A549 (cell line): ENCODE measurements around the gene CLDN6. TPM values are rescaled to one million over a fixed set of nuclear protein-coding genes. Genes with fewer than 3 reads are reported as not detected.
A peak's percentile ranks its signal among the peaks of the same experiment; 100 is the strongest.

Experiments
- CBX2 ChIP-seq: fragments of 200-600 bp; sonication (generic); IDR thresholded peaks from 2 replicates; pipeline ENCODE4 v1.6.1; 2016; ENCODE audit warnings: low read depth, mild to moderate bottlenecking, borderline replicate concordance
- CHD2 ChIP-seq: fragments of 150-350 bp; IDR thresholded peaks from 2 replicates; pipeline ENCODE4 v1.6.1; 2014; ENCODE audit warnings: low read length; ENCODE audit not compliant: partially characterized antibody
- EHF ChIP-seq: fragments of 250-450 bp; sonication (Bioruptor Pico); IDR thresholded peaks from 2 replicates; pipeline ENCODE4 v1.5.0; 2020; ENCODE audit warnings: mild to moderate bottlenecking
- FOSB ChIP-seq: fragments of 250-450 bp; sonication (Bioruptor Pico); IDR thresholded peaks from 2 replicates; pipeline ENCODE4 v1.5.0; 2020; ENCODE audit warnings: mild to moderate bottlenecking, moderate library complexity
- HDAC2 ChIP-seq: fragments of 200-600 bp; sonication (generic); IDR thresholded peaks from 2 replicates; pipeline ENCODE4 v1.6.1; 2016
- HEYL ChIP-seq: fragments of 250-450 bp; sonication (Bioruptor Pico); IDR thresholded peaks from 2 replicates; pipeline ENCODE4 v1.8.0; 2021; ENCODE audit warnings: mild to moderate bottlenecking, moderate library complexity
- JUNB ChIP-seq: fragments of >200 bp; sonication (Bioruptor Twin); formaldehyde crosslinking; IDR thresholded peaks from 2 replicates; pipeline ENCODE4 v1.6.1; 2016
- MYC ChIP-seq: IDR thresholded peaks from 2 replicates; pipeline ENCODE4 v1.6.1; 2012; ENCODE audit warnings: mild to moderate bottlenecking, inconsistent platforms, low read length, improper control_type of control experiment, borderline replicate concordance
- NR3C1 ChIP-seq: fragments of >200 bp; sonication (Bioruptor Twin); formaldehyde crosslinking; IDR thresholded peaks from 3 replicates; pipeline ENCODE4 v1.6.1; 2017
- PHF8 ChIP-seq: fragments of 200-600 bp; sonication (generic); IDR thresholded peaks from 2 replicates; pipeline ENCODE4 v1.6.1; 2016; ENCODE audit warnings: low read depth, mild to moderate bottlenecking, antibody characterized with exemption, moderate library complexity, borderline replicate concordance
- POLR2A ChIP-seq: IDR thresholded peaks from 2 replicates; pipeline ENCODE4 v1.6.1; 2012; ENCODE audit warnings: mild to moderate bottlenecking, low read length
- POLR2AphosphoS2 ChIP-seq: conservative IDR thresholded peaks from 2 replicates; pipeline ENCODE4 v1.6.1; 2012; ENCODE audit warnings: low read length, improper control_type of control experiment, inconsistent platforms
- RNF2 ChIP-seq: fragments of 200-600 bp; sonication (generic); IDR thresholded peaks from 2 replicates; pipeline ENCODE4 v1.6.1; 2016; ENCODE audit warnings: low read depth, mild to moderate bottlenecking, antibody characterized with exemption, moderate library complexity, borderline replicate concordance
- TFCP2L1 ChIP-seq: fragments of 250-450 bp; sonication (Bioruptor Pico); IDR thresholded peaks from 2 replicates; pipeline ENCODE4 v1.5.0; 2021; ENCODE audit warnings: mild to moderate bottlenecking
- ZNF302 ChIP-seq: fragments of 250-450 bp; sonication (Bioruptor Pico); IDR thresholded peaks from 2 replicates; pipeline ENCODE4 v1.9.0; 2021; ENCODE audit warnings: inconsistent platforms, mild to moderate bottlenecking, moderate library complexity
- ZSCAN20 ChIP-seq: fragments of 250-450 bp; sonication (Bioruptor Pico); IDR thresholded peaks from 2 replicates; pipeline ENCODE4 v1.8.0; 2022; ENCODE audit warnings: mild to moderate bottlenecking, moderate library complexity
- polyA plus RNA-seq, 4 experiments: library from polyadenylated mRNA; depleted of rRNA in 3 of 4; stranded (reverse); fragments of >200 nt; fragmentation: RNase III in 1 of 4; extraction: RNeasy Plus Mini Kit Qiagen cat#74134 plus additional on column Dnase treatment in 1 of 4; gene quantifications; 2 replicates in 3 of 4; 3 replicates in 1 of 4; pipeline ENCODE4 v1.2.3, GENCODE V29; 2011 to 2017
- TF ChIP-seq, protein P1 (sequence below): IDR thresholded peaks from 2 replicates; pipeline ENCODE4 v1.6.1; 2012
- TF ChIP-seq, protein P2 (sequence below): IDR thresholded peaks from 2 replicates; pipeline ENCODE4 v1.6.1; 2012; ENCODE audit warnings: low read depth, borderline replicate concordance
- TF ChIP-seq, protein P3 (sequence below): fragments of 200-600 bp; sonication (generic); IDR thresholded peaks from 2 replicates; pipeline ENCODE4 v1.6.1; 2016; ENCODE audit warnings: antibody characterized with exemption, mild to moderate bottlenecking, moderate library complexity
- TF ChIP-seq, protein P4 (sequence below): fragments of 450-650 bp; IDR thresholded peaks from 2 replicates; pipeline ENCODE4 v1.6.1; 2014; ENCODE audit warnings: antibody characterized with exemption
- TF ChIP-seq, protein P5 (sequence below): fragments of >200 bp; sonication (Bioruptor Twin); formaldehyde crosslinking; IDR thresholded peaks from 3 replicates; pipeline ENCODE4 v1.6.1; 2016
- TF ChIP-seq, protein P6 (sequence below): fragments of 150-350 bp; IDR thresholded peaks from 2 replicates; pipeline ENCODE4 v1.6.1; 2014; ENCODE audit warnings: low read depth, mild to moderate bottlenecking, low read length

The CLDN6 gene
- polyA plus RNA-seq, 2 of the 4 experiments (the other 2 are of a cell fraction), result 0.25 TPM; not detected in 1

DNA sequence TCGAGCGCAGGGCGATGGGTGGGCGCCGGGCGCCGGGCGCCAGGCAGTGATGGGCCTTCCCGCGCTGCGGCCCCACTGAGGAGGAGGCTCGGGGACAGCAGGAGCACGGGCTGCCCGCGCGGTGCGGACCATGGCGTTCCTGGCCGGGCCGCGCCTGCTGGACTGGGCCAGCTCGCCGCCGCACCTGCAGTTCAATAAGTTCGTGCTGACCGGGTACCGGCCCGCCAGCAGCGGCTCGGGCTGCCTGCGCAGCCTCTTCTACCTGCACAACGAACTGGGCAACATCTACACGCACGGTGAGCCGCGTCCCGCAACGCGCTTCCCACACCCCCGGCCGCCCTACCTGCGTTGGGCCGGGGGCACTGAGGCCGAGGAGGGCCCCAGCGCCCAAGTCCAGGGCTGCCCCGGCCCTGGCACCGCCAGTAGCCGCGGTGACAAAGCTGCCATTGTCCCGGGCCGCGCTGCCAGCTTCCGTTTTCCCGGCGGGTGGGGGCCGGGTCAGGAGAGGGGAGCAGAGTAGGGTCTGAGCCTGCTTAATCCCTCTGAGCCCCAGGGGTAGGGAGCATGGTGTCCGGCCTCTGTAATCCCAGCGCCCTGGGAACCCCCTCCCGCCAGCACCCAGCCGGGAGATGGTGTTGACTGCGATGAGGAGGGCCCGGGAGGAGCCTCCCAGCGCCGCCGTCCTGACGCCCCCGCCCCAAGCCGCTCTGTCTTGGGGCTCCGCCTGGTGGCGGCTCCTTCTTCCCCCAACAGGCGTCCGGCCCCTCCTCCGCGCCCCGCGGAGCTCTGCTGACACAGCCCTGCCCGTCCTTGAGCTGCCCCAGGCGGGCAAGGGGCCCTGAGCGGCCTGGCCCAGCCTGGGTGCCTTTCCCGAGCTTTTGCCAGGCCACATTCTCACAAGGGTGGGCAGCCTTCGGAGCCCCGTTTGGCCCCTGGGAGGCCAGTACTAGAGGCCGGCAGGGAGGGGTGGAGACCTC is 48.1 kb downstream of the CLDN6 start (continued):
- TF ChIP-seq CBX2, result no peak
- no peak for TF ChIP-seq CHD2
- TF ChIP-seq POLR2A, result no peak
- 0 out of 2 replicates have a peak, but pooled peaks have one; percentile 53 for TF ChIP-seq RNF2
- no peak for TF ChIP-seq HEYL (CRISPR knock-in tag)
- TF ChIP-seq, protein P1, sequence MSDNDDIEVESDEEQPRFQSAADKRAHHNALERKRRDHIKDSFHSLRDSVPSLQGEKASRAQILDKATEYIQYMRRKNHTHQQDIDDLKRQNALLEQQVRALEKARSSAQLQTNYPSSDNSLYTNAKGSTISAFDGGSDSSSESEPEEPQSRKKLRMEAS, result no peak
- TF ChIP-seq POLR2AphosphoS2, result no peak
- TF ChIP-seq, protein P2, sequence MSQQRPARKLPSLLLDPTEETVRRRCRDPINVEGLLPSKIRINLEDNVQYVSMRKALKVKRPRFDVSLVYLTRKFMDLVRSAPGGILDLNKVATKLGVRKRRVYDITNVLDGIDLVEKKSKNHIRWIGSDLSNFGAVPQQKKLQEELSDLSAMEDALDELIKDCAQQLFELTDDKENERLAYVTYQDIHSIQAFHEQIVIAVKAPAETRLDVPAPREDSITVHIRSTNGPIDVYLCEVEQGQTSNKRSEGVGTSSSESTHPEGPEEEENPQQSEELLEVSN, result no peak
- TF ChIP-seq, protein P3, sequence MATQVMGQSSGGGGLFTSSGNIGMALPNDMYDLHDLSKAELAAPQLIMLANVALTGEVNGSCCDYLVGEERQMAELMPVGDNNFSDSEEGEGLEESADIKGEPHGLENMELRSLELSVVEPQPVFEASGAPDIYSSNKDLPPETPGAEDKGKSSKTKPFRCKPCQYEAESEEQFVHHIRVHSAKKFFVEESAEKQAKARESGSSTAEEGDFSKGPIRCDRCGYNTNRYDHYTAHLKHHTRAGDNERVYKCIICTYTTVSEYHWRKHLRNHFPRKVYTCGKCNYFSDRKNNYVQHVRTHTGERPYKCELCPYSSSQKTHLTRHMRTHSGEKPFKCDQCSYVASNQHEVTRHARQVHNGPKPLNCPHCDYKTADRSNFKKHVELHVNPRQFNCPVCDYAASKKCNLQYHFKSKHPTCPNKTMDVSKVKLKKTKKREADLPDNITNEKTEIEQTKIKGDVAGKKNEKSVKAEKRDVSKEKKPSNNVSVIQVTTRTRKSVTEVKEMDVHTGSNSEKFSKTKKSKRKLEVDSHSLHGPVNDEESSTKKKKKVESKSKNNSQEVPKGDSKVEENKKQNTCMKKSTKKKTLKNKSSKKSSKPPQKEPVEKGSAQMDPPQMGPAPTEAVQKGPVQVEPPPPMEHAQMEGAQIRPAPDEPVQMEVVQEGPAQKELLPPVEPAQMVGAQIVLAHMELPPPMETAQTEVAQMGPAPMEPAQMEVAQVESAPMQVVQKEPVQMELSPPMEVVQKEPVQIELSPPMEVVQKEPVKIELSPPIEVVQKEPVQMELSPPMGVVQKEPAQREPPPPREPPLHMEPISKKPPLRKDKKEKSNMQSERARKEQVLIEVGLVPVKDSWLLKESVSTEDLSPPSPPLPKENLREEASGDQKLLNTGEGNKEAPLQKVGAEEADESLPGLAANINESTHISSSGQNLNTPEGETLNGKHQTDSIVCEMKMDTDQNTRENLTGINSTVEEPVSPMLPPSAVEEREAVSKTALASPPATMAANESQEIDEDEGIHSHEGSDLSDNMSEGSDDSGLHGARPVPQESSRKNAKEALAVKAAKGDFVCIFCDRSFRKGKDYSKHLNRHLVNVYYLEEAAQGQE, result no peak
- no peak for TF ChIP-seq NR3C1
- TF ChIP-seq, protein P4, sequence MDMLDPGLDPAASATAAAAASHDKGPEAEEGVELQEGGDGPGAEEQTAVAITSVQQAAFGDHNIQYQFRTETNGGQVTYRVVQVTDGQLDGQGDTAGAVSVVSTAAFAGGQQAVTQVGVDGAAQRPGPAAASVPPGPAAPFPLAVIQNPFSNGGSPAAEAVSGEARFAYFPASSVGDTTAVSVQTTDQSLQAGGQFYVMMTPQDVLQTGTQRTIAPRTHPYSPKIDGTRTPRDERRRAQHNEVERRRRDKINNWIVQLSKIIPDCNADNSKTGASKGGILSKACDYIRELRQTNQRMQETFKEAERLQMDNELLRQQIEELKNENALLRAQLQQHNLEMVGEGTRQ, result no peak
- TF ChIP-seq EHF (CRISPR knock-in tag), result no peak
- TF ChIP-seq TFCP2L1 (CRISPR knock-in tag), result 0 out of 2 replicates have a peak, but pooled peaks have one; percentile 39
- no peak for TF ChIP-seq ZSCAN20 (CRISPR knock-in tag)
- TF ChIP-seq, protein P5, sequence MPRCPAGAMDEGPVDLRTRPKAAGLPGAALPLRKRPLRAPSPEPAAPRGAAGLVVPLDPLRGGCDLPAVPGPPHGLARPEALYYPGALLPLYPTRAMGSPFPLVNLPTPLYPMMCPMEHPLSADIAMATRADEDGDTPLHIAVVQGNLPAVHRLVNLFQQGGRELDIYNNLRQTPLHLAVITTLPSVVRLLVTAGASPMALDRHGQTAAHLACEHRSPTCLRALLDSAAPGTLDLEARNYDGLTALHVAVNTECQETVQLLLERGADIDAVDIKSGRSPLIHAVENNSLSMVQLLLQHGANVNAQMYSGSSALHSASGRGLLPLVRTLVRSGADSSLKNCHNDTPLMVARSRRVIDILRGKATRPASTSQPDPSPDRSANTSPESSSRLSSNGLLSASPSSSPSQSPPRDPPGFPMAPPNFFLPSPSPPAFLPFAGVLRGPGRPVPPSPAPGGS, result no peak
- TF ChIP-seq MYC, result no peak
- TF ChIP-seq JUNB, result no peak
- TF ChIP-seq HDAC2, result no peak
- no peak for TF ChIP-seq ZNF302 (CRISPR knock-in tag)
- no peak for TF ChIP-seq FOSB (CRISPR knock-in tag)
- TF ChIP-seq, protein P6, sequence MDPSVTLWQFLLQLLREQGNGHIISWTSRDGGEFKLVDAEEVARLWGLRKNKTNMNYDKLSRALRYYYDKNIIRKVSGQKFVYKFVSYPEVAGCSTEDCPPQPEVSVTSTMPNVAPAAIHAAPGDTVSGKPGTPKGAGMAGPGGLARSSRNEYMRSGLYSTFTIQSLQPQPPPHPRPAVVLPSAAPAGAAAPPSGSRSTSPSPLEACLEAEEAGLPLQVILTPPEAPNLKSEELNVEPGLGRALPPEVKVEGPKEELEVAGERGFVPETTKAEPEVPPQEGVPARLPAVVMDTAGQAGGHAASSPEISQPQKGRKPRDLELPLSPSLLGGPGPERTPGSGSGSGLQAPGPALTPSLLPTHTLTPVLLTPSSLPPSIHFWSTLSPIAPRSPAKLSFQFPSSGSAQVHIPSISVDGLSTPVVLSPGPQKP, result no peak
- TF ChIP-seq PHF8, result 0 out of 2 replicates have a peak, but pooled peaks have one; percentile 40
